DND-41 (cell line): Measurements from ENCODE around the gene CASR.

Experiments used
- ATAC-seq: fragments of 200-7000 bp; cut with Tn5 transposase; 3 replicates; pipeline ENCODE4 v1.9.1; 2021; ENCODE audit warnings: low read depth; ENCODE audit not compliant: insufficient read depth
- DNase-seq: peaks from one replicate; pipeline ENCODE4 v3.0.0-alpha.2; 2020
- H2AFZ ChIP-seq: 2 replicates; pipeline ENCODE4 v1.6.0; 2012; ENCODE audit warnings: low read depth, low read length
- H3K27ac ChIP-seq: 2 replicates; pipeline ENCODE4 v1.5.1; 2012; ENCODE audit warnings: low read length, inconsistent platforms
- H3K27me3 ChIP-seq: fragments of 200-600 bp; sonication (generic); 2 replicates; pipeline ENCODE4 v1.6.0; 2012; ENCODE audit warnings: low read length, mild to moderate bottlenecking, inconsistent platforms; ENCODE audit not compliant: insufficient read depth, poor library complexity
- H3K36me3 ChIP-seq: 2 replicates; pipeline ENCODE4 v1.5.1; 2012; ENCODE audit warnings: low read length, inconsistent platforms; ENCODE audit not compliant: insufficient read depth
- H3K4me1 ChIP-seq: 2 replicates; pipeline ENCODE4 v1.5.1; 2012; ENCODE audit warnings: mild to moderate bottlenecking, low read length; ENCODE audit not compliant: insufficient read depth
- H3K4me2 ChIP-seq: 2 replicates; pipeline ENCODE4 v1.6.0; 2012; ENCODE audit warnings: mild to moderate bottlenecking, moderate library complexity, low read length, inconsistent platforms; ENCODE audit not compliant: insufficient read depth
- H3K4me3 ChIP-seq, 2 experiments: fragments of 200-600 bp in 1 of 2; shearing (Covaris generic) in 1 of 2; 2 replicates each; pipeline ENCODE4 v1.5.1; 2012 to 2016; ENCODE audit warnings: inconsistent platforms in 2 of 2, low read length in 2 of 2, mild to moderate bottlenecking in 2 of 2, low read depth in 1 of 2, moderate library complexity in 1 of 2
- H3K79me2 ChIP-seq: 2 replicates; pipeline ENCODE4 v1.6.0; 2012; ENCODE audit warnings: low read length, inconsistent platforms; ENCODE audit not compliant: insufficient read depth
- H3K9ac ChIP-seq: 2 replicates; pipeline ENCODE4 v1.6.0; 2012; ENCODE audit warnings: low read depth, mild to moderate bottlenecking, inconsistent platforms, low read length, moderate library complexity
- H3K9me3 ChIP-seq: 2 replicates; pipeline ENCODE4 v1.5.1; 2012; ENCODE audit warnings: low read length, moderate library complexity, mild to moderate bottlenecking, inconsistent platforms; ENCODE audit not compliant: insufficient read depth, severe bottlenecking
- H4K20me1 ChIP-seq: 2 replicates; pipeline ENCODE4 v1.6.0; 2012; ENCODE audit warnings: low read length; ENCODE audit not compliant: insufficient read depth
- CTCF ChIP-seq: IDR thresholded peaks from 2 replicates; pipeline ENCODE4 v1.5.1; 2012; ENCODE audit warnings: borderline replicate concordance, low read length, moderate library complexity, mild to moderate bottlenecking; ENCODE audit not compliant: poor library complexity, severe bottlenecking; ENCODE audit errors: extremely low read depth
- EZH2 ChIP-seq: IDR thresholded peaks from 3 replicates; pipeline ENCODE4 v1.6.1; 2012; ENCODE audit warnings: borderline replicate concordance, low read depth, mild to moderate bottlenecking, moderate library complexity, low read length, inconsistent platforms; ENCODE audit not compliant: severe bottlenecking

Gene CASR

GRCh38 chr3:122189357-122189756 is 5.9 kb downstream of the CASR start:
- Histone ChIP-seq H3K4me3 (no peak overlapping the region), H2AFZ (no peak overlapping the region), H3K4me1 (no peaks in the 10 kb centered on the region), H4K20me1 (no peaks in the 10 kb centered on the region), H3K27me3 (peaks cover 8% of the 10 kb centered on the region), H3K79me2 (no peaks in the 10 kb centered on the region), H3K4me2 (no peak overlapping the region), H3K9ac (no peak overlapping the region), H3K27ac (no peak overlapping the region), H3K9me3 (no peaks in the 10 kb centered on the region), H3K36me3 (no peaks in the 10 kb centered on the region)
- ATAC-seq: no peak
- no peak for TF ChIP-seq EZH2
- TF ChIP-seq CTCF: no peak
- no peak for DNase-seq

- DNase-seq (no peak), ATAC-seq (no peak)
- Histone ChIP-seq H3K4me1 (no peaks in the 10 kb centered on the region), H4K20me1 (no peaks in the 10 kb centered on the region), H3K27me3 (peaks cover 8% of the 10 kb centered on the region), H3K79me2 (no peaks in the 10 kb centered on the region), H3K4me3 (no peak overlapping the region), H3K9me3 (no peaks in the 10 kb centered on the region), H3K27ac (no peak overlapping the region), H2AFZ (no peak overlapping the region), H3K36me3 (no peaks in the 10 kb centered on the region), H3K4me2 (no peak overlapping the region), H3K9ac (no peak overlapping the region)
- TF ChIP-seq CTCF: no peak
- no peak for TF ChIP-seq EZH2
Observed at GRCh38 chr3:122190525-122190924, 7.1 kb downstream of the CASR start.

GRCh38 chr3:122198966-122199365 is 15.5 kb downstream of the CASR start:
- Histone ChIP-seq H3K27me3 (peaks cover 8% of the 10 kb centered on the region), H3K79me2 (no peaks in the 10 kb centered on the region), H2AFZ (no peak overlapping the region), H3K4me1 (no peaks in the 10 kb centered on the region), H3K4me2 (no peak overlapping the region), H3K27ac (no peak overlapping the region), H4K20me1 (no peaks in the 10 kb centered on the region), H3K9me3 (no peaks in the 10 kb centered on the region), H3K36me3 (no peaks in the 10 kb centered on the region), H3K9ac (no peak overlapping the region), H3K4me3 (no peak overlapping the region)
- no peak for DNase-seq
- TF ChIP-seq EZH2 (no peak), CTCF (no peak)
- no peak for ATAC-seq

- no peak overlapping the region for H3K9ac ChIP-seq
Observed at GRCh38 chr3:122199552-122199951, 16.1 kb downstream of the CASR start.

More at GRCh38 chr3:122199552-122199951, 16.1 kb downstream of the CASR start:
- DNase-seq: no peak
- TF ChIP-seq EZH2 (no peak), CTCF (no peak)
- H3K4me2 ChIP-seq: no peak overlapping the region
- H3K4me1 ChIP-seq: no peaks in the 10 kb centered on the region
- peaks cover 8% of the 10 kb centered on the region for H3K27me3 ChIP-seq
- H3K4me3 ChIP-seq: no peak overlapping the region
- ATAC-seq: no peak
- H3K36me3 ChIP-seq: no peaks in the 10 kb centered on the region
- no peaks in the 10 kb centered on the region for H3K79me2 ChIP-seq
- H3K9me3 ChIP-seq: no peaks in the 10 kb centered on the region
- H2AFZ ChIP-seq: no peak overlapping the region
- H3K27ac ChIP-seq: no peak overlapping the region
- no peaks in the 10 kb centered on the region for H4K20me1 ChIP-seq
